Mesenchymal stem cell (in vitro differentiated cells and primary cell): ENCODE data around the gene SPOCK2.

Experiments used
- DNase-seq: peaks from one replicate; pipeline ENCODE4 v3.0.0-alpha.2; 2013
- H2AFZ ChIP-seq: one replicate; pipeline ENCODE4 v1.6.1; 2013; ENCODE audit warnings: low read depth, mild to moderate bottlenecking, control low read depth, inconsistent platforms, low read length, moderate library complexity
- H2AK5ac ChIP-seq: 2 replicates; pipeline ENCODE4 v1.6.1; 2013; ENCODE audit warnings: low read length, moderate library complexity, mild to moderate bottlenecking, inconsistent platforms; ENCODE audit not compliant: severe bottlenecking
- H2BK120ac ChIP-seq: one replicate; pipeline ENCODE4 v1.6.1; 2013; ENCODE audit warnings: low read depth, mild to moderate bottlenecking, inconsistent platforms, low read length, moderate library complexity
- H2BK12ac ChIP-seq, 2 experiments: one replicate each; pipeline ENCODE4 v1.6.1; 2013; ENCODE audit warnings: inconsistent platforms in 2 of 2, low read length in 2 of 2, mild to moderate bottlenecking in 2 of 2, moderate library complexity in 2 of 2, control low read depth in 1 of 2
- H2BK15ac ChIP-seq: one replicate; pipeline ENCODE4 v1.6.1; 2013; ENCODE audit warnings: mild to moderate bottlenecking, low read depth, inconsistent platforms; ENCODE audit not compliant: poor library complexity, severe bottlenecking
- H2BK5ac ChIP-seq: 2 replicates; pipeline ENCODE4 v1.6.1; 2013; ENCODE audit warnings: low read depth, mild to moderate bottlenecking, low read length, control low read depth, inconsistent platforms; ENCODE audit not compliant: poor library complexity, severe bottlenecking
- H3K14ac ChIP-seq, 2 experiments: one replicate each; pipeline ENCODE4 v1.6.1; 2013; ENCODE audit warnings: inconsistent platforms in 2 of 2, low read length in 2 of 2, control low read depth in 1 of 2, mild to moderate bottlenecking in 1 of 2, moderate library complexity in 1 of 2
- H3K18ac ChIP-seq, 2 experiments: one replicate each; pipeline ENCODE4 v1.6.1; 2013; ENCODE audit warnings: inconsistent platforms in 2 of 2, low read length in 2 of 2, control low read depth in 1 of 2, low read depth in 1 of 2, mild to moderate bottlenecking in 1 of 2
- H3K23ac ChIP-seq, 2 experiments: one replicate each; pipeline ENCODE4 v1.6.1; 2013; ENCODE audit warnings: inconsistent platforms in 2 of 2, low read length in 2 of 2, mild to moderate bottlenecking in 2 of 2, moderate library complexity in 2 of 2, control low read depth in 1 of 2
- H3K27ac ChIP-seq: 2 replicates; pipeline ENCODE4 v1.5.1; 2013; ENCODE audit warnings: mild to moderate bottlenecking, moderate library complexity, low read length, control low read depth, inconsistent platforms; ENCODE audit not compliant: poor library complexity, severe bottlenecking
- H3K27me3 ChIP-seq, 2 experiments: 2 replicates each; pipeline versions ENCODE4 v1.6.1 to v1.7.0; 2013; ENCODE audit warnings: low read length in 2 of 2, mild to moderate bottlenecking in 2 of 2, moderate library complexity in 2 of 2, control low read depth in 1 of 2, inconsistent platforms in 1 of 2; ENCODE audit not compliant: control insufficient read depth in 1 of 2, insufficient read depth in 1 of 2
- H3K36me3 ChIP-seq, 2 experiments: 2 replicates each; pipeline versions ENCODE4 v1.6.1 to v1.7.0; 2013; ENCODE audit warnings: low read length in 2 of 2, control low read depth in 1 of 2, inconsistent platforms in 1 of 2, low read depth in 1 of 2, mild to moderate bottlenecking in 1 of 2; ENCODE audit not compliant: insufficient read depth in 2 of 2, control insufficient read depth in 1 of 2
- H3K4ac ChIP-seq, 2 experiments: one replicate each; pipeline ENCODE4 v1.6.1; 2013; ENCODE audit warnings: inconsistent platforms in 2 of 2, low read length in 2 of 2, mild to moderate bottlenecking in 2 of 2, moderate library complexity in 2 of 2, control low read depth in 1 of 2, low read depth in 1 of 2
- H3K4me1 ChIP-seq: 2 replicates; pipeline ENCODE4 v1.6.1; 2013; ENCODE audit warnings: low read depth, low read length, control low read depth; ENCODE audit not compliant: control insufficient read depth, insufficient read depth
- H3K4me2 ChIP-seq: 2 replicates; pipeline ENCODE4 v1.6.1; 2013; ENCODE audit warnings: low read length, mild to moderate bottlenecking, inconsistent platforms; ENCODE audit not compliant: poor library complexity, severe bottlenecking
- H3K4me3 ChIP-seq, 2 experiments: 2 replicates each; pipeline versions ENCODE4 v1.5.1 to v1.7.0; 2013; ENCODE audit warnings: low read length in 2 of 2, mild to moderate bottlenecking in 2 of 2, control low read depth in 1 of 2, low read depth in 1 of 2; ENCODE audit not compliant: insufficient read depth in 1 of 2
- H3K79me1 ChIP-seq: replicated peaks from 2 replicates; pipeline ENCODE4 v1.6.1; 2013; ENCODE audit warnings: mild to moderate bottlenecking, control low read depth, low read length, inconsistent platforms; ENCODE audit not compliant: poor library complexity, severe bottlenecking
- H3K9ac ChIP-seq: 2 replicates; pipeline ENCODE4 v1.7.0; 2013; ENCODE audit warnings: mild to moderate bottlenecking, low read length, moderate library complexity
- H3K9me3 ChIP-seq: 2 replicates; pipeline ENCODE4 v1.7.0; 2013; ENCODE audit warnings: mild to moderate bottlenecking, low read length; ENCODE audit not compliant: control insufficient read depth
- H4K8ac ChIP-seq: one replicate; pipeline ENCODE4 v1.6.1; 2013; ENCODE audit warnings: inconsistent platforms, mild to moderate bottlenecking, low read length, moderate library complexity
- H4K91ac ChIP-seq: one replicate; pipeline ENCODE4 v1.6.1; 2013; ENCODE audit warnings: mild to moderate bottlenecking, low read length, inconsistent platforms
- WGBS: methylation state at CpG from one replicate; pipeline ENCODE4 v1.1.7; 2013; ENCODE audit warnings: mixed read lengths; 5-methylcytosine and 5-hydroxymethylcytosine counted together

Gene SPOCK2

GRCh38 chr10:72066318-72067284 is 21.8 kb downstream of the SPOCK2 start:
- H3K23ac ChIP-seq = no peak overlapping the region
- H3K79me1 ChIP-seq = no peaks in the 10 kb centered on the region
- H3K4me3 ChIP-seq = no peak overlapping the region
- H3K27ac ChIP-seq = no peak overlapping the region
- H2BK120ac ChIP-seq = no peak overlapping the region
- peaks cover 20% of the 10 kb centered on the region for H3K4me1 ChIP-seq
- no peak overlapping the region for H2BK15ac ChIP-seq
- WGBS = 91% methylated on average over 18 of the region's 18 CpGs
- H3K27me3 ChIP-seq = peaks cover 12 to 31% of the 10 kb centered on the region in 2 experiments
- H3K14ac ChIP-seq = peak overlapping the region in 1 of 2 experiments; percentile 56
- peaks cover 3% of the 10 kb centered on the region for H3K9me3 ChIP-seq
- no peak overlapping the region for H3K18ac ChIP-seq
- H3K9ac ChIP-seq = no peak overlapping the region
- no peak for DNase-seq
- H2AK5ac ChIP-seq = no peak overlapping the region
- no peaks in the 10 kb centered on the region for H3K36me3 ChIP-seq
- no peak overlapping the region for H4K91ac ChIP-seq
- no peak overlapping the region for H3K4ac ChIP-seq
- H3K4me2 ChIP-seq = no peak overlapping the region
- no peak overlapping the region for H2AFZ ChIP-seq
- no peak overlapping the region for H4K8ac ChIP-seq
- no peak overlapping the region for H2BK5ac ChIP-seq
- H2BK12ac ChIP-seq = no peak overlapping the region

GRCh38 chr10:72065439-72066025 is 22.8 kb downstream of the SPOCK2 start:
- no peak overlapping the region for H3K9ac ChIP-seq
- no peaks in the 10 kb centered on the region for H3K9me3 ChIP-seq
- no peak overlapping the region for H3K18ac ChIP-seq
- no peak overlapping the region for H2BK12ac ChIP-seq
- no peak overlapping the region for H3K4ac ChIP-seq
- H2AK5ac ChIP-seq = no peak overlapping the region
- no peak for DNase-seq
- H3K23ac ChIP-seq = no peak overlapping the region
- no peak overlapping the region for H2BK120ac ChIP-seq
- no peak overlapping the region for H3K14ac ChIP-seq
- H4K8ac ChIP-seq = peak overlapping the region; percentile 42
- H3K27me3 ChIP-seq = peaks cover 21 to 42% of the 10 kb centered on the region in 2 experiments
- H3K4me3 ChIP-seq = no peak overlapping the region
- H3K27ac ChIP-seq = no peak overlapping the region
- peaks cover 20% of the 10 kb centered on the region for H3K4me1 ChIP-seq
- no peak overlapping the region for H3K4me2 ChIP-seq
- no peaks in the 10 kb centered on the region for H3K36me3 ChIP-seq
- no peak overlapping the region for H4K91ac ChIP-seq
- H2AFZ ChIP-seq = no peak overlapping the region
- no peak overlapping the region for H2BK15ac ChIP-seq
- no peaks in the 10 kb centered on the region for H3K79me1 ChIP-seq
- WGBS = 96% methylated on average over 13 of the region's 13 CpGs
- no peak overlapping the region for H2BK5ac ChIP-seq

- no peaks in the 10 kb centered on the region for H3K9me3 ChIP-seq
- H3K4ac ChIP-seq = peak overlapping the region in 1 of 2 experiments; percentile 6
- no peaks in the 10 kb centered on the region for H3K36me3 ChIP-seq
- no peak overlapping the region for H4K8ac ChIP-seq
- no peak overlapping the region for H3K4me3 ChIP-seq
- H3K14ac ChIP-seq = no peak overlapping the region
- DNase-seq = no peak
- peaks cover 10% of the 10 kb centered on the region for H3K4me1 ChIP-seq
- H2AK5ac ChIP-seq = no peak overlapping the region
- no peak overlapping the region for H3K4me2 ChIP-seq
- H2BK12ac ChIP-seq = no peak overlapping the region
- H2BK15ac ChIP-seq = peak overlapping the region; percentile 38
- no peak overlapping the region for H3K9ac ChIP-seq
- no peak overlapping the region for H2BK120ac ChIP-seq
- H2AFZ ChIP-seq = no peak overlapping the region
- H2BK5ac ChIP-seq = no peak overlapping the region
- 88% methylated on average over 9 of the region's 9 CpGs for WGBS
- no peak overlapping the region for H3K23ac ChIP-seq
- no peak overlapping the region for H3K27ac ChIP-seq
- H4K91ac ChIP-seq = no peak overlapping the region
- no peaks in the 10 kb centered on the region for H3K79me1 ChIP-seq
- H3K27me3 ChIP-seq = peaks cover 34 to 49% of the 10 kb centered on the region in 2 experiments
- no peak overlapping the region for H3K18ac ChIP-seq
These were observed 24.5 kb downstream of the SPOCK2 start for GRCh38 chr10:72063703-72064391.
